Glutamatergic neuron (in vitro differentiated cells): ENCODE measurements around the gene SHH. TPM values are rescaled to one million over a fixed set of nuclear protein-coding genes. Genes with fewer than 3 reads are reported as not detected.

Experiments
- DNase-seq: peaks from one replicate; pipeline ENCODE4 v3.0.0; 2022
- H3K27ac Mint-ChIP-seq: one replicate; pipeline ENCODE4 v1.8.0; 2020; ENCODE audit warnings: mild to moderate bottlenecking, mixed read lengths, inconsistent platforms; ENCODE audit not compliant: unreplicated experiment
- H3K27me3 Mint-ChIP-seq: one replicate; pipeline ENCODE4 v1.8.0; 2020; ENCODE audit warnings: mild to moderate bottlenecking, moderate library complexity, mixed read lengths, inconsistent platforms; ENCODE audit not compliant: unreplicated experiment
- H3K36me3 Mint-ChIP-seq: one replicate; pipeline ENCODE4 v1.8.0; 2020; ENCODE audit warnings: mild to moderate bottlenecking, mixed read lengths, inconsistent platforms; ENCODE audit not compliant: unreplicated experiment
- H3K4me1 Mint-ChIP-seq: one replicate; pipeline ENCODE4 v1.8.0; 2020; ENCODE audit warnings: mild to moderate bottlenecking, low read depth, mixed read lengths, inconsistent platforms; ENCODE audit not compliant: unreplicated experiment
- H3K4me3 Mint-ChIP-seq: one replicate; pipeline ENCODE4 v1.8.0; 2020; ENCODE audit warnings: mild to moderate bottlenecking, mixed read lengths, inconsistent platforms; ENCODE audit not compliant: unreplicated experiment
- H3K9me3 Mint-ChIP-seq: one replicate; pipeline ENCODE4 v1.8.0; 2020; ENCODE audit warnings: mild to moderate bottlenecking, moderate library complexity, mixed read lengths, inconsistent platforms; ENCODE audit not compliant: unreplicated experiment
- CTCF ChIP-seq: fragments of 200-600 bp; sonication (generic); IDR thresholded peaks from one replicate; pipeline ENCODE4 v1.5.0; 2021; ENCODE audit not compliant: partially characterized antibody, unreplicated experiment
- total RNA-seq: library from RNA; stranded (reverse); fragmentation: NEBNext Ultra II Directional; extraction: Animal tissue kit (Norgen Biotek cat#: 25700); gene quantifications from one replicate; pipeline ENCODE4 v1.2.1, GENCODE V29; 2021; ENCODE audit not compliant: unreplicated experiment

SHH gene
- total RNA-seq, 1 donor from 2014 or later = not detected

- H3K4me3 Mint-ChIP-seq = peak overlapping the region; percentile 76
Observed at GRCh38 chr7:155763691-155764437, 48.4 kb downstream of the SHH start.

GRCh38 chr7:155763122-155763521, 49.1 kb downstream of the SHH start:
- Mint-ChIP-seq H3K27ac (peak overlapping the region; percentile 98), H3K36me3 (no peaks in the 10 kb centered on the region), H3K9me3 (peaks cover 6% of the 10 kb centered on the region), H3K4me1 (peaks cover 51% of the 10 kb centered on the region), H3K27me3 (peaks cover 10% of the 10 kb centered on the region), H3K4me3 (peak overlapping the region; percentile 78)
- peak; percentile 0 for TF ChIP-seq CTCF
- DNase-seq = no peak

More at GRCh38 chr7:155763691-155764437, 48.4 kb downstream of the SHH start:
- H3K4me1 Mint-ChIP-seq = peaks cover 54% of the 10 kb centered on the region
- H3K36me3 Mint-ChIP-seq = no peaks in the 10 kb centered on the region
- TF ChIP-seq CTCF = no peak
- peaks cover 6% of the 10 kb centered on the region for H3K9me3 Mint-ChIP-seq
- peak overlapping the region; percentile 98 for H3K27ac Mint-ChIP-seq
- peak; percentile 62 for DNase-seq
- peaks cover 8% of the 10 kb centered on the region for H3K27me3 Mint-ChIP-seq

- Mint-ChIP-seq H3K4me3 (peak overlapping the region; percentile 78), H3K27me3 (peaks cover 10% of the 10 kb centered on the region)
- no peak for TF ChIP-seq CTCF
Observed at GRCh38 chr7:155762655-155763054, 49.6 kb downstream of the SHH start.

GRCh38 chr7:155762036-155762435, 50.2 kb downstream of the SHH start:
- Mint-ChIP-seq H3K36me3 (no peaks in the 10 kb centered on the region), H3K4me1 (peaks cover 42% of the 10 kb centered on the region), H3K4me3 (no peak overlapping the region), H3K27me3 (peaks cover 10% of the 10 kb centered on the region), H3K27ac (peak overlapping the region; percentile 98), H3K9me3 (peaks cover 6% of the 10 kb centered on the region)
- no peak for DNase-seq
- TF ChIP-seq CTCF = no peak

More at GRCh38 chr7:155762655-155763054, 49.6 kb downstream of the SHH start:
- Mint-ChIP-seq H3K36me3 (no peaks in the 10 kb centered on the region), H3K9me3 (peaks cover 6% of the 10 kb centered on the region), H3K27ac (peak overlapping the region; percentile 98), H3K4me1 (peaks cover 47% of the 10 kb centered on the region)
- no peak for DNase-seq

GRCh38 chr7:155761162-155761561, 51.1 kb downstream of the SHH start:
- peaks cover 41% of the 10 kb centered on the region for H3K4me1 Mint-ChIP-seq
- H3K36me3 Mint-ChIP-seq = no peaks in the 10 kb centered on the region
- peaks cover 6% of the 10 kb centered on the region for H3K9me3 Mint-ChIP-seq
- no peak overlapping the region for H3K27ac Mint-ChIP-seq
- peaks cover 10% of the 10 kb centered on the region for H3K27me3 Mint-ChIP-seq
- no peak overlapping the region for H3K4me3 Mint-ChIP-seq
- TF ChIP-seq CTCF = no peak
- DNase-seq = no peak
